Kidney (tissue), 14 donors: ENCODE data around the gene PRR19. TPM values are rescaled to one million over a fixed set of nuclear protein-coding genes. Genes with fewer than 3 reads are reported as not detected.
A peak's percentile ranks its signal among the peaks of the same experiment; 100 is the strongest.

Source experiments
- DNase-seq, 5 donors: peaks; one replicate each; pipeline ENCODE4 v3.0.0-alpha.2; 2013 to 2020
- FAIRE-seq: peaks from 2 replicates; lab custom pipeline; 2012; peaks lifted over from hg19 to GRCh38; lab: Jason Lieb, UNC
- H3K27ac ChIP-seq, 2 donors: one replicate each; pipeline ENCODE4 v1.7.0; 2013; ENCODE audit warnings: low read depth in 2 of 2, low read length in 2 of 2, inconsistent platforms in 1 of 2
- H3K27me3 ChIP-seq: one replicate; pipeline ENCODE4 v1.7.1; 2013; ENCODE audit warnings: low read length, inconsistent platforms; ENCODE audit not compliant: control insufficient read depth, insufficient read depth
- H3K36me3 ChIP-seq, 3 donors: one replicate each; pipeline versions ENCODE4 v1.7.0 to v1.7.1; 2013; ENCODE audit warnings: low read length in 3 of 3, control low read depth in 1 of 3, inconsistent platforms in 1 of 3; ENCODE audit not compliant: insufficient read depth in 3 of 3, control insufficient read depth in 2 of 3
- H3K4me1 ChIP-seq, 3 donors: one replicate each; pipeline versions ENCODE4 v1.7.0 to v1.7.1; 2013; ENCODE audit warnings: low read length in 3 of 3, inconsistent platforms in 1 of 3, low read depth in 1 of 3; ENCODE audit not compliant: control insufficient read depth in 2 of 3, insufficient read depth in 2 of 3
- H3K4me3 ChIP-seq, 3 donors: one replicate each; pipeline versions ENCODE4 v1.7.0 to v1.8.1; 2013; ENCODE audit warnings: low read length in 3 of 3, control low read depth in 1 of 3, inconsistent platforms in 1 of 3
- H3K9ac ChIP-seq, 3 donors: one replicate each; pipeline versions ENCODE4 v1.7.0 to v1.7.1; 2013; ENCODE audit warnings: low read length in 3 of 3, control low read depth in 1 of 3, inconsistent platforms in 1 of 3
- H3K9me3 ChIP-seq, 3 donors: one replicate each; pipeline versions ENCODE4 v1.7.0 to v1.7.1; 2013; ENCODE audit warnings: low read length in 3 of 3, control low read depth in 1 of 3, inconsistent platforms in 1 of 3; ENCODE audit not compliant: control insufficient read depth in 2 of 3, insufficient read depth in 1 of 3
- CTCF ChIP-seq: IDR thresholded peaks from 3 replicates; pipeline ENCODE4 v1.5.1; 2012; ENCODE audit warnings: mild to moderate bottlenecking, moderate library complexity, borderline replicate concordance; ENCODE audit not compliant: insufficient read depth; ENCODE audit errors: extremely low read depth
- intact Hi-C: fragments of 100-400 bp; cut with DNase I; formaldehyde crosslinking; loops from one replicate; pipeline ENCODE4 v1.11.1; 2022
- polyA plus RNA-seq: library from polyadenylated mRNA; stranded (reverse); fragments of 350-450 nt; fragmentation: Illumina TruSeq; extraction: RNeasy Lipid Tissue Mini Kit (QIAGEN cat#74804); gene quantifications from one replicate; pipeline ENCODE4 v1.2.3, GENCODE V29; 2014; ENCODE audit warnings: low read depth, low replicate concordance; ENCODE audit not compliant: insufficient read depth
- total RNA-seq: library from RNA; stranded (reverse); fragmentation: NEBNext Ultra II Directional; extraction: Animal tissue kit (Norgen Biotek cat#: 25700); gene quantifications from one replicate; pipeline ENCODE4 v1.2.1, GENCODE V29; 2021
- donor health status: control.
- donor health status: control.
- donor health status: control.
- donor health status: control.
- donor health status: control.
- donor health status: DM: yes; HTN: yes; CAD: no.
- donor health status: Normal renal cell carcinoma (clear cell type).

PRR19 gene
- total and polyA plus RNA-seq, 2 donors from 2014 or later = 0.47 to 0.71 TPM

DNA sequence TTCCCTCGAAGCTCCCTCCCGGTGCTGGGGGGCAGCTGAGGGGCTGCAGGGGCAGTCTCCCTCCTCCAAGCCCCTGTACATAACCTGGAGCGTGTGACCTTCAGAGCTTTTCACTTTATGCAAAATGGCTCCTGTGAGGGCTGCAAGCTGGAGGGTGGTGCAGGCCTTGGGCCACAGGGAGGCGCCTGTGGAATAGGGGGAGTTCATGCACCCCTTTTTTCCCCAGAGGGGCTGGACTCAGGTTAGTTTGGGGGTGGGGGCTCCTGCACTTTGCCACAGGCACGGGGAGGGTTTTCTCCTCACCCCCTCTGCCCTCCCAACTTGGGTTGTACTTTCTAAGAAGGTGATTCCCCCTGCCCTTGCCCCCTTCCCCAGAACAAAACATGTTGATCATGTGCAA, 6.6 kb upstream of the PRR19 start:
- Histone ChIP-seq H3K9ac (peak overlapping the region in 1 of 3 donors; percentile 13), H3K27ac (no peak overlapping the region), H3K4me1 (peaks cover 0 to 4% (median 0%) of the 10 kb centered on the region in 3 donors), H3K4me3 (no peak overlapping the region), H3K9me3 (no peaks in the 10 kb centered on the region), H3K27me3 (no peaks in the 10 kb centered on the region), H3K36me3 (peaks cover 0 to 6% (median 0%) of the 10 kb centered on the region in 3 donors)
- intact Hi-C loops = no loop called here
- no peak for TF ChIP-seq CTCF
- FAIRE-seq (no peak), DNase-seq (no peak)

- H3K36me3 ChIP-seq = peaks cover 0 to 6% (median 0%) of the 10 kb centered on the region in 3 donors
Observed at GRCh38 chr19:42295831-42296525, 6.0 kb upstream of the PRR19 start.

DNA sequence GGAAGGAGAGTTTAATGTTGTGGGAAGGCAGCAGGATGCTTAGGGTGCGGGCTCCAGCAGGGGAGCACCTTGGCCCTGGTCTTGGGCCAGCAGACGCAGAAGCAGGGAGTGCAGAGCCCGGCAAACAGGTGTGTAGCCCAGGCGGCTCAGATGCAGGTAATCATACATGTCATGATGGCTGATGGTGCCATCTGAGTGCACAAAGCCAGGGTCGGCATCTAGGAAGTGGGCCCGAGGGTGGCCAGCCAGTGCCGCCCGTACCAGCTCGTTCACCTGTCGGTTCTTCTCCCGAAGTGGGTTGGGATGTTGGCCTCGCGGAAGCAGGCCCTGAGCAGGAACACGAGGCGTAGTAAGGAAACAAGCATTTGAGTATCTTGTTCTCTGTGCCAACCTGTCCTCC, 4.9 kb upstream of the PRR19 start:
- no peaks in the 10 kb centered on the region for H3K9me3 ChIP-seq
- TF ChIP-seq CTCF = no peak
- intact Hi-C loops = no loop called here
- H3K36me3 ChIP-seq = peaks cover 0 to 6% (median 0%) of the 10 kb centered on the region in 3 donors
- H3K4me3 ChIP-seq = no peak overlapping the region
- H3K27ac ChIP-seq = no peak overlapping the region
- H3K4me1 ChIP-seq = peaks cover 0 to 6% (median 2%) of the 10 kb centered on the region in 3 donors
- H3K9ac ChIP-seq = no peak overlapping the region
- no peaks in the 10 kb centered on the region for H3K27me3 ChIP-seq
- FAIRE-seq (no peak), DNase-seq (peak in 1 of 5 donors; percentile 58)

More at GRCh38 chr19:42295831-42296525, 6.0 kb upstream of the PRR19 start:
- Histone ChIP-seq H3K4me1 (peaks cover 0 to 4% (median 0%) of the 10 kb centered on the region in 3 donors), H3K27ac (no peak overlapping the region), H3K27me3 (no peaks in the 10 kb centered on the region), H3K9ac (peak overlapping the region in 1 of 3 donors; percentile 13), H3K4me3 (no peak overlapping the region), H3K9me3 (no peaks in the 10 kb centered on the region)
- peak; percentile 83 to 92 (median 89) for DNase-seq
- TF ChIP-seq CTCF = peak; percentile 88
- intact Hi-C loops = no loop called here
- no peak for FAIRE-seq
